HepG2 (cell line): ENCODE data around the gene COPA. TPM values are rescaled to one million over a fixed set of nuclear protein-coding genes. Genes with fewer than 3 reads are reported as not detected.

ENCODE experiments used
- HHEX ChIP-seq: IDR thresholded peaks from 2 replicates; pipeline ENCODE4 v1.6.1; 2016; ENCODE audit warnings: control low read depth
- HMGXB3 ChIP-seq: sonication (generic); formaldehyde crosslinking; IDR thresholded peaks from 2 replicates; pipeline ENCODE4 v1.4.0; 2020; ENCODE audit warnings: missing genetic modification reagents, borderline replicate concordance
- HMGXB4 ChIP-seq, 2 experiments: sonication (generic) in 1 of 2; formaldehyde crosslinking in 1 of 2; IDR thresholded peaks; 2 replicates each; pipeline versions ENCODE4 v1.4.0 to v1.6.1; 2018 to 2020; ENCODE audit warnings: missing genetic modification reagents in 2 of 2, borderline replicate concordance in 1 of 2, low read depth in 1 of 2, mild to moderate bottlenecking in 1 of 2, missing biosample characterization in 1 of 2
- KDM5B ChIP-seq: sonication (generic); formaldehyde crosslinking; IDR thresholded peaks from 2 replicates; pipeline ENCODE4 v1.4.0; 2020; ENCODE audit warnings: missing genetic modification reagents, mild to moderate bottlenecking, borderline replicate concordance
- PHF5A ChIP-seq: IDR thresholded peaks from one replicate; pipeline ENCODE4 v1.6.1; 2018; ENCODE audit warnings: low read depth, missing genetic modification reagents; ENCODE audit not compliant: unreplicated experiment
- POLR2AphosphoS5 ChIP-seq: IDR thresholded peaks from 2 replicates; pipeline ENCODE4 v1.6.1; 2012; ENCODE audit warnings: low read depth, low read length
- PRMT3 ChIP-seq: sonication (generic); formaldehyde crosslinking; IDR thresholded peaks from 2 replicates; pipeline ENCODE4 v1.8.1; 2022; ENCODE audit warnings: low read depth, mild to moderate bottlenecking, moderate library complexity, missing genetic modification reagents, borderline replicate concordance
- SAP130 ChIP-seq: IDR thresholded peaks from 2 replicates; pipeline ENCODE4 v1.6.1; 2016; ENCODE audit warnings: low read depth
- TFAP4 ChIP-seq: sonication (generic); IDR thresholded peaks from 2 replicates; pipeline ENCODE4 v1.6.1; 2016; ENCODE audit warnings: low read depth, borderline replicate concordance
- ZBTB10 ChIP-seq: sonication (generic); formaldehyde crosslinking; IDR thresholded peaks from 2 replicates; pipeline ENCODE4 v1.4.0; 2020; ENCODE audit warnings: missing genetic modification reagents, borderline replicate concordance
- ZFP62 ChIP-seq: sonication (generic); formaldehyde crosslinking; IDR thresholded peaks from 2 replicates; pipeline ENCODE4 v1.4.0; 2020; ENCODE audit warnings: missing genetic modification reagents
- ZKSCAN8 ChIP-seq: IDR thresholded peaks from 2 replicates; pipeline ENCODE4 v1.6.1; 2016; ENCODE audit warnings: borderline replicate concordance, missing genetic modification reagents, missing compliant biosample characterization
- ZNF138 ChIP-seq: sonication (generic); formaldehyde crosslinking; IDR thresholded peaks from 2 replicates; pipeline ENCODE4 v1.5.0; 2020; ENCODE audit warnings: mild to moderate bottlenecking, low read depth, missing genetic modification reagents
- ZNF704 ChIP-seq: sonication (generic); formaldehyde crosslinking; IDR thresholded peaks from 2 replicates; pipeline ENCODE4 v1.8.1; 2023; ENCODE audit warnings: mild to moderate bottlenecking, inconsistent platforms, moderate library complexity, missing genetic modification reagents, borderline replicate concordance
- ZSCAN30 ChIP-seq: sonication (generic); formaldehyde crosslinking; IDR thresholded peaks from 2 replicates; pipeline ENCODE4 v1.5.0; 2020; ENCODE audit warnings: mild to moderate bottlenecking, missing genetic modification reagents
- polyA plus RNA-seq, 8 experiments: library from polyadenylated mRNA; depleted of rRNA in 3 of 8; stranded (reverse) in 7 of 8; unstranded in 1 of 8; fragments of >200 nt; fragmentation: Illumina TruSeq in 4 of 8; extraction: Trizol in 4 of 8; gene quantifications; 2 replicates each; pipeline versions ENCODE4 v1.2.1 to v1.2.3, GENCODE V29; 2011 to 2016; ENCODE audit warnings: low read depth in 4 of 8, missing spikeins in 1 of 8, mixed read lengths in 1 of 8; ENCODE audit not compliant: insufficient read depth in 1 of 8
- total RNA-seq, 5 experiments: library from RNA; depleted of rRNA; stranded (reverse); fragments of >200 nt; fragmentation: Illumina TruSeq; extraction: Trizol; gene quantifications; 2 replicates each; pipeline ENCODE4 v1.2.3, GENCODE V29; 2016; ENCODE audit warnings: low read depth in 1 of 5

COPA gene
- total and polyA plus RNA-seq, 2 of the 13 experiments (the other 11 are each of a cell fraction or from before 2014, with no cell fraction given) = 160 to 197 TPM

GRCh38 chr1:160342953-160343869 lies at the start of gene COPA, which contains the start of gene NCSTN (continued):
- TF ChIP-seq ZBTB10 (CRISPR knock-in tag) = no peak
- no peak for TF ChIP-seq ZFP62 (CRISPR knock-in tag)
- peak; percentile 73 to 89; a peak in 3 of 4 replicates for TF ChIP-seq HMGXB4 (CRISPR knock-in tag; IDR thresholded peaks at IDR 0.05; ENCODE audit: borderline replicate concordance in 1 of 2, low read depth in 1 of 2)
- peak; percentile 76 for TF ChIP-seq PHF5A
- no peak; the same call in 1 of the 2 replicates for TF ChIP-seq ZNF704 (CRISPR knock-in tag)
- peak; percentile 97 for TF ChIP-seq SAP130 (CRISPR knock-in tag)
- 0 out of 2 replicates have a peak, but pooled peaks have one; percentile 9 for TF ChIP-seq ZNF138 (CRISPR knock-in tag)
- TF ChIP-seq TFAP4 = peak; percentile 39; the same call in 1 of the 2 replicates
- 0 out of 2 replicates have a peak, but pooled peaks have one; percentile 28 for TF ChIP-seq ZKSCAN8
- peak; percentile 95 for TF ChIP-seq POLR2AphosphoS5
- 0 out of 2 replicates have a peak, but pooled peaks have one; percentile 48 for TF ChIP-seq PRMT3 (CRISPR knock-in tag)
- peak; percentile 73; the same call in 1 of the 2 replicates for TF ChIP-seq HMGXB3
- TF ChIP-seq HHEX = no peak
- no peak for TF ChIP-seq ZSCAN30 (CRISPR knock-in tag)
- TF ChIP-seq KDM5B (CRISPR knock-in tag) = peak; percentile 92
